OCI-LY3 (cell line): Measurements from ENCODE around the gene MCU.

ENCODE experiments used
- H2AFZ ChIP-seq: fragments of 200-600, 300-600 bp; shearing (Covaris generic); 2 replicates; pipeline ENCODE4 v1.6.0; 2014; ENCODE audit warnings: antibody characterized with exemption, low read depth, low read length
- H3K27ac ChIP-seq: fragments of 200-600, 300-600 bp; sonication (generic); 2 replicates; pipeline ENCODE4 v1.5.1; 2014; ENCODE audit warnings: mild to moderate bottlenecking, low read length, moderate library complexity, mixed read lengths
- H3K27me3 ChIP-seq: fragments of 200-600, 300-600 bp; sonication (generic); 2 replicates; pipeline ENCODE4 v1.6.1; 2014; ENCODE audit warnings: low read depth, low read length, mixed read lengths
- H3K36me3 ChIP-seq: fragments of 200-600, 300-600 bp; sonication (generic); replicated peaks from 2 replicates; pipeline ENCODE3; 2014; ENCODE audit warnings: low read depth, low read length, mixed read lengths
- H3K4me1 ChIP-seq: fragments of 300-600, 200-600 bp; sonication (generic); 2 replicates; pipeline ENCODE4 v1.6.1; 2014; ENCODE audit warnings: low read length, mixed read lengths
- H3K4me2 ChIP-seq: fragments of 200-600, 300-600 bp; sonication (generic); 2 replicates; pipeline ENCODE4 v1.6.1; 2014; ENCODE audit warnings: low read length, mixed read lengths
- H3K4me3 ChIP-seq: fragments of 300-600, 200-600 bp; sonication (generic); 2 replicates; pipeline ENCODE4 v1.5.1; 2014; ENCODE audit warnings: antibody characterized with exemption, mild to moderate bottlenecking, low read length, moderate library complexity
- H3K79me2 ChIP-seq: fragments of 300-600, 200-600 bp; shearing (Covaris generic); 2 replicates; pipeline ENCODE4 v1.6.1; 2014; ENCODE audit warnings: mild to moderate bottlenecking, low read length, mixed read lengths
- H3K9ac ChIP-seq: fragments of 300-600, 200-600 bp; shearing (Covaris generic); 2 replicates; pipeline ENCODE4 v1.6.0; 2014; ENCODE audit warnings: mild to moderate bottlenecking, low read length, moderate library complexity
- H3K9me3 ChIP-seq: fragments of 200-600, 300-600 bp; shearing (Covaris generic); 2 replicates; pipeline ENCODE4 v1.6.1; 2014; ENCODE audit warnings: low read length, mixed read lengths; ENCODE audit not compliant: insufficient read depth
- H4K20me1 ChIP-seq: fragments of 200-600, 300-600 bp; sonication (generic); 2 replicates; pipeline ENCODE4 v1.6.1; 2016; ENCODE audit warnings: low read length, mixed read lengths; ENCODE audit not compliant: insufficient read depth
- EZH2phosphoT487 ChIP-seq: fragments of 200-600 bp; shearing (Covaris generic); IDR thresholded peaks from 2 replicates; pipeline ENCODE4 v1.6.1; 2018; ENCODE audit warnings: antibody characterized with exemption, mixed run types, low read depth
- TF ChIP-seq, protein P1 (sequence below): fragments of 200-600, 300-600 bp; sonication (generic); IDR thresholded peaks from 2 replicates; pipeline ENCODE4 v1.5.1; 2014; ENCODE audit warnings: antibody characterized with exemption, low read length, low read depth

Gene MCU

GRCh38 chr10:72812753-72813430 is 120.9 kb downstream of the MCU start:
- H3K27me3 ChIP-seq = no peaks in the 10 kb centered on the region
- no peaks in the 10 kb centered on the region for H3K79me2 ChIP-seq
- H3K4me3 ChIP-seq = no peak overlapping the region
- no peaks in the 10 kb centered on the region for H3K36me3 ChIP-seq
- H3K27ac ChIP-seq = no peak overlapping the region
- H3K9me3 ChIP-seq = no peaks in the 10 kb centered on the region
- peaks cover 5% of the 10 kb centered on the region; the same call in 1 of the 2 replicates for H3K4me1 ChIP-seq
- TF ChIP-seq EZH2phosphoT487 = no peak
- TF ChIP-seq, protein P1, sequence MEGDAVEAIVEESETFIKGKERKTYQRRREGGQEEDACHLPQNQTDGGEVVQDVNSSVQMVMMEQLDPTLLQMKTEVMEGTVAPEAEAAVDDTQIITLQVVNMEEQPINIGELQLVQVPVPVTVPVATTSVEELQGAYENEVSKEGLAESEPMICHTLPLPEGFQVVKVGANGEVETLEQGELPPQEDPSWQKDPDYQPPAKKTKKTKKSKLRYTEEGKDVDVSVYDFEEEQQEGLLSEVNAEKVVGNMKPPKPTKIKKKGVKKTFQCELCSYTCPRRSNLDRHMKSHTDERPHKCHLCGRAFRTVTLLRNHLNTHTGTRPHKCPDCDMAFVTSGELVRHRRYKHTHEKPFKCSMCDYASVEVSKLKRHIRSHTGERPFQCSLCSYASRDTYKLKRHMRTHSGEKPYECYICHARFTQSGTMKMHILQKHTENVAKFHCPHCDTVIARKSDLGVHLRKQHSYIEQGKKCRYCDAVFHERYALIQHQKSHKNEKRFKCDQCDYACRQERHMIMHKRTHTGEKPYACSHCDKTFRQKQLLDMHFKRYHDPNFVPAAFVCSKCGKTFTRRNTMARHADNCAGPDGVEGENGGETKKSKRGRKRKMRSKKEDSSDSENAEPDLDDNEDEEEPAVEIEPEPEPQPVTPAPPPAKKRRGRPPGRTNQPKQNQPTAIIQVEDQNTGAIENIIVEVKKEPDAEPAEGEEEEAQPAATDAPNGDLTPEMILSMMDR = no peak
- no peak overlapping the region for H2AFZ ChIP-seq
- H3K4me2 ChIP-seq = no peak overlapping the region
- H3K9ac ChIP-seq = no peak overlapping the region
- no peaks in the 10 kb centered on the region for H4K20me1 ChIP-seq

GRCh38 chr10:72814099-72814790 is 122.3 kb downstream of the MCU start:
- Histone ChIP-seq H3K4me1 (peaks cover 5% of the 10 kb centered on the region; the same call in 1 of the 2 replicates), H3K27me3 (no peaks in the 10 kb centered on the region), H2AFZ (no peak overlapping the region), H3K4me3 (no peak overlapping the region), H3K9ac (no peak overlapping the region), H3K9me3 (no peaks in the 10 kb centered on the region), H3K36me3 (no peaks in the 10 kb centered on the region), H3K4me2 (no peak overlapping the region), H3K79me2 (no peaks in the 10 kb centered on the region), H3K27ac (no peak overlapping the region), H4K20me1 (no peaks in the 10 kb centered on the region)
- TF ChIP-seq, protein P1 = no peak
- TF ChIP-seq EZH2phosphoT487 = no peak

GRCh38 chr10:72816565-72816964 is 124.6 kb downstream of the MCU start:
- Histone ChIP-seq H2AFZ (no peak overlapping the region), H3K36me3 (no peaks in the 10 kb centered on the region), H3K4me1 (peaks cover 5% of the 10 kb centered on the region; the same call in 1 of the 2 replicates), H3K9me3 (no peaks in the 10 kb centered on the region), H3K27me3 (no peaks in the 10 kb centered on the region), H4K20me1 (no peaks in the 10 kb centered on the region), H3K4me2 (no peak overlapping the region), H3K4me3 (no peak overlapping the region), H3K79me2 (no peaks in the 10 kb centered on the region), H3K9ac (no peak overlapping the region), H3K27ac (no peak overlapping the region)
- TF ChIP-seq, protein P1 = no peak
- TF ChIP-seq EZH2phosphoT487 = no peak

DNA sequence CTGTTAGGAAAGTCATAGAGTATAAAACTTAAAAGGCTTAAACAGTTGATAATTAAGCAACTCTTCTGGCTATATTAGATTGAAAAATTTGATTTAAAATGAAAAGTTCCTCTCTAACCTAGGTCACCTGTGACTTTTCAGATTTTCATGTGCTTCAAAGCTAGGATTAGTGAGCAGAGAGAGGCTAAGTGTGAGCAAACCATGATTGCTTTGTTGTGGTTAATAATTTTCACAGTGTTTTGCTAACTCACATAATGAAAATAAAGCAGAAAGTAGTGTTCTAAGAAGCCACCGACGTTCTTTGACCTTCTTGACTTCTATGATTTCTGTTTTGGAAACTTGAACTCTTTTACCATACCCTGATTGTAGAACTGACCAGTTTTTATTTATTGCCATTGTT is 126.1 kb downstream of the MCU start:
- TF ChIP-seq EZH2phosphoT487 = no peak
- TF ChIP-seq, protein P1 = no peak
- Histone ChIP-seq H2AFZ (no peak overlapping the region), H3K9ac (no peak overlapping the region), H3K27me3 (no peaks in the 10 kb centered on the region), H3K4me2 (no peak overlapping the region), H3K4me3 (no peak overlapping the region), H3K4me1 (no peaks in the 10 kb centered on the region), H3K79me2 (no peaks in the 10 kb centered on the region), H3K27ac (no peak overlapping the region), H3K9me3 (no peaks in the 10 kb centered on the region), H3K36me3 (no peaks in the 10 kb centered on the region), H4K20me1 (no peaks in the 10 kb centered on the region)
